Left lobe of liver (tissue), 2 donors: ENCODE measurements around the gene KRT40. TPM values are rescaled to one million over a fixed set of nuclear protein-coding genes. Genes with fewer than 3 reads are reported as not detected.

Experiments used
- ATAC-seq: fragments of 200-7000 bp; cut with Tn5 transposase; one replicate; pipeline ENCODE4 v1.9.1; 2020; ENCODE audit warnings: mild to moderate bottlenecking, moderate library complexity
- DNase-seq: peaks from one replicate; pipeline ENCODE4 v3.0.0-alpha.2; 2020; ENCODE audit warnings: low spot score
- total RNA-seq: library from RNA; stranded (reverse); gene quantifications from one replicate; pipeline ENCODE4 v1.2.1, GENCODE V29; 2021
- donor health status: DM: no; HTN: no; CAD: no; lungs with moderate emphysema.
- donor health status: DM: no; HTN: yes; CAD: no.

KRT40 gene
- total RNA-seq, 1 donor from 2014 or later = not detected

GRCh38 chr17:40953881-40954280, 30.2 kb downstream of the KRT40 start:
- ATAC-seq (no peak), DNase-seq (no peak)

- no peak for DNase-seq
- no peak for ATAC-seq
These were observed 31.5 kb downstream of the KRT40 start for GRCh38 chr17:40952661-40953060.

GRCh38 chr17:40952154-40952553, 32.0 kb downstream of the KRT40 start:
- ATAC-seq = no peak

GRCh38 chr17:40951011-40951622, 33.0 kb downstream of the KRT40 start:
- no peak for ATAC-seq
- DNase-seq = no peak

More at GRCh38 chr17:40952154-40952553, 32.0 kb downstream of the KRT40 start:
- no peak for DNase-seq

GRCh38 chr17:40950176-40950575, 34.0 kb downstream of the KRT40 start:
- DNase-seq (no peak), ATAC-seq (no peak)

- DNase-seq (no peak), ATAC-seq (no peak)
These were observed 34.7 kb downstream of the KRT40 start for GRCh38 chr17:40949418-40949817.

- no peak for ATAC-seq
- no peak for DNase-seq
These were observed 36.2 kb downstream of the KRT40 start for GRCh38 chr17:40947929-40948328.

- no peak for DNase-seq
- no peak for ATAC-seq
These were observed 38.7 kb downstream of the KRT40 start for GRCh38 chr17:40945414-40945813.

GRCh38 chr17:40944531-40944930, 39.6 kb downstream of the KRT40 start:
- ATAC-seq = no peak

GRCh38 chr17:40942553-40942952, 41.6 kb downstream of the KRT40 start:
- ATAC-seq (no peak), DNase-seq (no peak)

More at GRCh38 chr17:40944531-40944930, 39.6 kb downstream of the KRT40 start:
- no peak for DNase-seq

- DNase-seq (no peak), ATAC-seq (no peak)
These were observed 43.9 kb downstream of the KRT40 start for GRCh38 chr17:40940266-40940665.

- no peak for ATAC-seq
These were observed 45.1 kb downstream of the KRT40 start for GRCh38 chr17:40938981-40939380.

GRCh38 chr17:40937384-40937819, 46.7 kb downstream of the KRT40 start, which contains the start of gene KRT23:
Gene KRT23, minus strand, starts transcription at chr17:40937646. Its CDS starts 1,043 bp downstream, at chr17:40936603.
- DNase-seq (no peak), ATAC-seq (no peak)

More at GRCh38 chr17:40938981-40939380, 45.1 kb downstream of the KRT40 start:
- no peak for DNase-seq

GRCh38 chr17:40936976-40937375, 47.1 kb downstream of the KRT40 start:
- ATAC-seq (no peak), DNase-seq (no peak)

GRCh38 chr17:40936437-40936971, 47.6 kb downstream of the KRT40 start:
- DNase-seq (no peak), ATAC-seq (no peak)

- DNase-seq (no peak), ATAC-seq (no peak)
These were observed 48.5 kb downstream of the KRT40 start for GRCh38 chr17:40935624-40936023.

- ATAC-seq (no peak), DNase-seq (no peak)
These were observed 51.5 kb downstream of the KRT40 start for GRCh38 chr17:40932608-40933007.

- no peak for DNase-seq
- ATAC-seq = no peak
These were observed 52.8 kb downstream of the KRT40 start for GRCh38 chr17:40931311-40931710.

Other genes starting within 250 kb of the KRT40 start
- gene KRT25, start 229.0 kb downstream of the KRT40 start, total RNA-seq = not detected
- not detected for gene KRT26, start 212.1 kb downstream of the KRT40 start, total RNA-seq
- gene KRT27, start 201.8 kb downstream of the KRT40 start, total RNA-seq = not detected
- not detected for gene KRT28, start 184.4 kb downstream of the KRT40 start, total RNA-seq
- gene KRT10, start 161.7 kb downstream of the KRT40 start, total RNA-seq = 12.2 TPM
- not detected for gene KRT12, start 117.1 kb downstream of the KRT40 start, total RNA-seq
- gene KRT20, start 99.1 kb downstream of the KRT40 start, total RNA-seq = 0.40 TPM
- gene KRT23, start 46.7 kb downstream of the KRT40 start, total RNA-seq = 0.13 TPM
- not detected for gene KRT39, start 17.4 kb downstream of the KRT40 start, total RNA-seq
- not detected for gene KRTAP3-3, start 9.8 kb upstream of the KRT40 start, total RNA-seq
- gene KRTAP3-2, start 15.6 kb upstream of the KRT40 start, total RNA-seq = not detected
- gene KRTAP3-1, start 24.8 kb upstream of the KRT40 start, total RNA-seq = not detected
- gene KRTAP1-5, start 42.9 kb upstream of the KRT40 start, total RNA-seq = not detected
- not detected for gene KRTAP1-4, start 45.9 kb upstream of the KRT40 start, total RNA-seq
- not detected for gene KRTAP1-3, start 50.5 kb upstream of the KRT40 start, total RNA-seq
- not detected for gene KRTAP1-1, start 57.1 kb upstream of the KRT40 start, total RNA-seq
- gene KRTAP2-1, start 63.0 kb upstream of the KRT40 start, total RNA-seq = not detected
- not detected for gene KRTAP2-2, start 70.9 kb upstream of the KRT40 start, total RNA-seq
- gene KRTAP2-3, start 75.8 kb upstream of the KRT40 start, total RNA-seq = not detected
- gene KRTAP2-4, start 81.6 kb upstream of the KRT40 start, total RNA-seq = not detected
- not detected for gene KRTAP4-7, start 99.8 kb upstream of the KRT40 start, total RNA-seq
- not detected for gene KRTAP4-8, start 113.8 kb upstream of the KRT40 start, total RNA-seq
- gene KRTAP4-16, start 117.9 kb upstream of the KRT40 start, total RNA-seq = not detected
- gene KRTAP4-9, start 121.1 kb upstream of the KRT40 start, total RNA-seq = not detected
- gene KRTAP4-11, start 134.0 kb upstream of the KRT40 start, total RNA-seq = not detected
- gene KRTAP4-12, start 139.9 kb upstream of the KRT40 start, total RNA-seq = not detected
- gene KRTAP4-6, start 156.2 kb upstream of the KRT40 start, total RNA-seq = not detected
- gene KRTAP4-5, start 165.5 kb upstream of the KRT40 start, total RNA-seq = not detected
- not detected for gene KRTAP4-4, start 176.4 kb upstream of the KRT40 start, total RNA-seq
- not detected for gene KRTAP4-3, start 183.9 kb upstream of the KRT40 start, total RNA-seq
- not detected for gene KRTAP4-2, start 193.9 kb upstream of the KRT40 start, total RNA-seq
- gene KRTAP4-1, start 200.6 kb upstream of the KRT40 start, total RNA-seq = not detected
- gene KRTAP9-1, start 205.6 kb upstream of the KRT40 start, total RNA-seq = not detected
- not detected for gene KRTAP9-2, start 242.3 kb upstream of the KRT40 start, total RNA-seq
- not detected for gene KRTAP9-3, start 248.1 kb upstream of the KRT40 start, total RNA-seq